Measurements from ENCODE around the gene VPS45.

Gene VPS45

GRCh38 chr1:150152182-150152536, 84.6 kb downstream of the VPS45 start:
- H3K4me3 ChIP-seq: peak overlapping the region in 6 of 7 experiments; percentile 65 to 96 (median 70)

GRCh38 chr1:150152772-150153456, 85.3 kb downstream of the VPS45 start:
- Histone ChIP-seq H3K27ac (peak overlapping the region in 14 of 21 experiments; percentile 17 to 97 (median 66)), H3K4me3 (peak overlapping the region in 2 of 7 experiments; percentile 72 to 75)

More at GRCh38 chr1:150152182-150152536, 84.6 kb downstream of the VPS45 start:
- H3K27ac ChIP-seq: peak overlapping the region in 18 of 21 experiments; percentile 53 to 99 (median 94)

GRCh38 chr1:150154143-150154542, 86.6 kb downstream of the VPS45 start:
- Histone ChIP-seq H3K4me3 (no peak overlapping the region), H3K27ac (peak overlapping the region in 6 of 21 experiments; percentile 5 to 97 (median 66))

GRCh38 chr1:150155413-150156071, 88.0 kb downstream of the VPS45 start:
- Histone ChIP-seq H3K27ac (peak overlapping the region in 2 of 21 experiments; percentile 16 to 43), H3K4me3 (no peak overlapping the region)

GRCh38 chr1:150156868-150157603, 89.5 kb downstream of the VPS45 start:
- Histone ChIP-seq H3K27ac (peak overlapping the region in 2 of 21 experiments; percentile 7 to 36), H3K4me3 (no peak overlapping the region)

- Histone ChIP-seq H3K27ac (peak overlapping the region in 15 of 21 experiments; percentile 6 to 93 (median 72)), H3K4me3 (no peak overlapping the region)
Observed at GRCh38 chr1:150159550-150159949, 92.0 kb downstream of the VPS45 start.

- H3K4me3 ChIP-seq: peak overlapping the region in 1 of 7 experiments; percentile 11
- peak overlapping the region in 20 of 21 experiments; percentile 31 to 93 (median 82) for H3K27ac ChIP-seq
Observed at GRCh38 chr1:150160964-150161621, 93.5 kb downstream of the VPS45 start.

GRCh38 chr1:150161747-150162581, 94.4 kb downstream of the VPS45 start:
- H3K27ac ChIP-seq: peak overlapping the region in 20 of 21 experiments; percentile 65 to 93 (median 84)
- H3K4me3 ChIP-seq: peak overlapping the region in 2 of 7 experiments; percentile 23 to 32

GRCh38 chr1:150162582-150162861, 94.9 kb downstream of the VPS45 start:
- Histone ChIP-seq H3K27ac (peak overlapping the region in 20 of 21 experiments; percentile 65 to 93 (median 84)), H3K4me3 (peak overlapping the region in 4 of 7 experiments; percentile 12 to 32 (median 18))

GRCh38 chr1:150162862-150163706, 95.5 kb downstream of the VPS45 start:
- Histone ChIP-seq H3K4me3 (peak overlapping the region in 5 of 7 experiments; percentile 4 to 32 (median 14)), H3K27ac (peak overlapping the region in 20 of 21 experiments; percentile 65 to 93 (median 84))

GRCh38 chr1:150164224-150164623, 96.6 kb downstream of the VPS45 start:
- Histone ChIP-seq H3K4me3 (no peak overlapping the region), H3K27ac (peak overlapping the region in 19 of 21 experiments; percentile 1 to 91 (median 80))

- Histone ChIP-seq H3K27ac (peak overlapping the region in 14 of 21 experiments; percentile 1 to 91 (median 64)), H3K4me3 (no peak overlapping the region)
Observed at GRCh38 chr1:150164779-150165178, 97.2 kb downstream of the VPS45 start.

- Histone ChIP-seq H3K27ac (peak overlapping the region in 8 of 21 experiments; percentile 12 to 91 (median 86)), H3K4me3 (no peak overlapping the region)
Observed at GRCh38 chr1:150165622-150166612, 98.3 kb downstream of the VPS45 start.

GRCh38 chr1:150168960-150169601, 101.5 kb downstream of the VPS45 start:
- no peak overlapping the region for H3K4me3 ChIP-seq
- H3K27ac ChIP-seq: no peak overlapping the region

- Histone ChIP-seq H3K27ac (no peak overlapping the region), H3K4me3 (no peak overlapping the region)
Observed at GRCh38 chr1:150171801-150172200, 104.2 kb downstream of the VPS45 start.

- no peak overlapping the region for H3K4me3 ChIP-seq
- no peak overlapping the region for H3K27ac ChIP-seq
Observed at GRCh38 chr1:150173141-150173585, 105.6 kb downstream of the VPS45 start.

All from skin epidermis (tissue), 12 donors.